ENCODE data around the gene RBPJ. TPM values are rescaled to one million over a fixed set of nuclear protein-coding genes. Genes with fewer than 3 reads are reported as not detected.

RBPJ gene
- total RNA-seq, 1 experiment from 2014 or later = 33.7 TPM

DNA sequence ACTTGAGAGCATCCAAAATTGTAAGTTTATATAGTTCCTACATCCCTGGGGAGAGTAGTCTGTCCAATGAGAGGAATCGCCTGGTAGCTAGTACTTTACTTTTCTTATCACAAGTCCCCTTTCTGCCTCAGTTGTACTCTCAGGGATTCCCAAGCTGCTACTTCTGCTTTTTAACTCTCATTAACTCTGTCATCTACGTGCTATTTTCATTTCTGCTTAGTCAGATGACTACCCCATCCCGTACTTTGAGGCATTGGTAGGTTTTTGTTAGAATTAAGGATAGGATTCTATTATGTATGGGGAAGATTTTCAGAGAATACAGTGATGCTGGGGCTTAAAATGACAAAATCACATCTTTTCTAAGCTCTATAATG, 24.7 kb downstream of the RBPJ start:
- ATAC-seq = no peak
- no peak for TF ChIP-seq TCF7L2 (IDR thresholded peaks at IDR 0.05; ENCODE audit: low read depth, low read length)
- no peak for TF ChIP-seq SIN3A (IDR thresholded peaks at IDR 0.05; ENCODE audit: borderline replicate concordance, insufficient read depth, low read depth, low read length)
- TF ChIP-seq, protein P1, sequence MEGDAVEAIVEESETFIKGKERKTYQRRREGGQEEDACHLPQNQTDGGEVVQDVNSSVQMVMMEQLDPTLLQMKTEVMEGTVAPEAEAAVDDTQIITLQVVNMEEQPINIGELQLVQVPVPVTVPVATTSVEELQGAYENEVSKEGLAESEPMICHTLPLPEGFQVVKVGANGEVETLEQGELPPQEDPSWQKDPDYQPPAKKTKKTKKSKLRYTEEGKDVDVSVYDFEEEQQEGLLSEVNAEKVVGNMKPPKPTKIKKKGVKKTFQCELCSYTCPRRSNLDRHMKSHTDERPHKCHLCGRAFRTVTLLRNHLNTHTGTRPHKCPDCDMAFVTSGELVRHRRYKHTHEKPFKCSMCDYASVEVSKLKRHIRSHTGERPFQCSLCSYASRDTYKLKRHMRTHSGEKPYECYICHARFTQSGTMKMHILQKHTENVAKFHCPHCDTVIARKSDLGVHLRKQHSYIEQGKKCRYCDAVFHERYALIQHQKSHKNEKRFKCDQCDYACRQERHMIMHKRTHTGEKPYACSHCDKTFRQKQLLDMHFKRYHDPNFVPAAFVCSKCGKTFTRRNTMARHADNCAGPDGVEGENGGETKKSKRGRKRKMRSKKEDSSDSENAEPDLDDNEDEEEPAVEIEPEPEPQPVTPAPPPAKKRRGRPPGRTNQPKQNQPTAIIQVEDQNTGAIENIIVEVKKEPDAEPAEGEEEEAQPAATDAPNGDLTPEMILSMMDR (IDR thresholded peaks at IDR 0.05) = no peak
- TF ChIP-seq POLR2AphosphoS5 (IDR thresholded peaks at IDR 0.05; ENCODE audit: low read depth, low read length) = no peak
- TF ChIP-seq REST (IDR thresholded peaks at IDR 0.05; ENCODE audit: insufficient read depth in 1 of 2, low read depth in 2 of 2, low read length in 1 of 2) = no peak
- no TSS peak for BruUV-seq (replicated peaks)
- DNase-seq (ENCODE audit: low read depth, low spot score) = no peak
- Histone ChIP-seq H3K27ac (ENCODE audit: low read length) (no peak overlapping the region), H3K36me3 (ENCODE audit: control insufficient read depth, insufficient read depth, low read length) (no peaks in the 10 kb centered on the region), H3K4me3 (ENCODE audit: low read depth in 2 of 2, low read length in 2 of 2) (no peak overlapping the region), H3K4me1 (ENCODE audit: control insufficient read depth, insufficient read depth, low read length) (peaks cover 11% of the 10 kb centered on the region; the same call in 1 of the 2 replicates), H3K9me3 (ENCODE audit: control insufficient read depth, insufficient read depth, low read depth, low read length) (no peaks in the 10 kb centered on the region), H3K27me3 (ENCODE audit: control insufficient read depth, insufficient read depth, low read length) (no peaks in the 10 kb centered on the region)
- in situ Hi-C loops (cut with HindIII; ENCODE audit: low pct_unique_long_range_greater_than_20kb, low sequenced_read_pairs) = no loop called here
- ChIA-PET POLR2A (no interaction called here), CTCF (no interaction called here)
- intact Hi-C loops (cut with micrococcal nuclease; ENCODE audit: unreplicated experiment) = no loop called here

DNA sequence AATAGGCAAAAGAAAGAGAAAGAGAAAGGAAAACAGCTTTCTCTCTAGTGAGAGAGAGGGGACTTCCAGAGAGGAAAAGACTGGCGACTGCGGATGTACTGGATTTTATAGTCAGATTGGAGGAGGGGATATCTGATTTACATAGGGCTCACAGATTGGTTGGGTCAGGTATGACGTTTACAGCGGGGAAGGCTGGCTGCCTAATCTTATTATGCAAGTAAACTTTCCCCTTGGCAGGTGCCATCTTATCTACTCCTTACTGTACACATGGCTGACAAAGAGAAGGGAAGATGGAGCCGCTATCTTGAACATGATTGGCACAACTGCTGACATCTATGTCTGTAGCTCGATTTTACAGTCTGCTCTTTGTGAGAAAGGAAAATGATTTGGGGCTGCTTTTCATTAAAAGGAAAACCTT, 25.4 kb downstream of the RBPJ start:
- ATAC-seq (no peak), DNase-seq (ENCODE audit: low read depth, low spot score) (no peak)
- Histone ChIP-seq H3K4me3 (ENCODE audit: low read depth in 2 of 2, low read length in 2 of 2) (no peak overlapping the region), H3K4me1 (ENCODE audit: control insufficient read depth, insufficient read depth, low read length) (peaks cover 11% of the 10 kb centered on the region; the same call in 1 of the 2 replicates), H3K27me3 (ENCODE audit: control insufficient read depth, insufficient read depth, low read length) (no peaks in the 10 kb centered on the region), H3K36me3 (ENCODE audit: control insufficient read depth, insufficient read depth, low read length) (no peaks in the 10 kb centered on the region), H3K27ac (ENCODE audit: low read length) (no peak overlapping the region), H3K9me3 (ENCODE audit: control insufficient read depth, insufficient read depth, low read depth, low read length) (no peaks in the 10 kb centered on the region)
- intact Hi-C loops (cut with micrococcal nuclease; ENCODE audit: unreplicated experiment) (no loop called here), in situ Hi-C loops (cut with HindIII; ENCODE audit: low pct_unique_long_range_greater_than_20kb, low sequenced_read_pairs) (no loop called here)
- ChIA-PET CTCF (no interaction called here), POLR2A (no interaction called here)
- BruUV-seq (replicated peaks) = no TSS peak
- TF ChIP-seq REST (IDR thresholded peaks at IDR 0.05; ENCODE audit: insufficient read depth in 1 of 2, low read depth in 2 of 2, low read length in 1 of 2) (no peak), SIN3A (IDR thresholded peaks at IDR 0.05; ENCODE audit: borderline replicate concordance, insufficient read depth, low read depth, low read length) (no peak), TCF7L2 (IDR thresholded peaks at IDR 0.05; ENCODE audit: low read depth, low read length) (no peak), POLR2AphosphoS5 (IDR thresholded peaks at IDR 0.05; ENCODE audit: low read depth, low read length) (no peak)
- TF ChIP-seq, protein P1 (IDR thresholded peaks at IDR 0.05) = no peak

Data from Panc1 (cell line).